Measurements from ENCODE around the gene RGS14. TPM values are rescaled to one million over a fixed set of nuclear protein-coding genes. Genes with fewer than 3 reads are reported as not detected.

The RGS14 gene, protein sequence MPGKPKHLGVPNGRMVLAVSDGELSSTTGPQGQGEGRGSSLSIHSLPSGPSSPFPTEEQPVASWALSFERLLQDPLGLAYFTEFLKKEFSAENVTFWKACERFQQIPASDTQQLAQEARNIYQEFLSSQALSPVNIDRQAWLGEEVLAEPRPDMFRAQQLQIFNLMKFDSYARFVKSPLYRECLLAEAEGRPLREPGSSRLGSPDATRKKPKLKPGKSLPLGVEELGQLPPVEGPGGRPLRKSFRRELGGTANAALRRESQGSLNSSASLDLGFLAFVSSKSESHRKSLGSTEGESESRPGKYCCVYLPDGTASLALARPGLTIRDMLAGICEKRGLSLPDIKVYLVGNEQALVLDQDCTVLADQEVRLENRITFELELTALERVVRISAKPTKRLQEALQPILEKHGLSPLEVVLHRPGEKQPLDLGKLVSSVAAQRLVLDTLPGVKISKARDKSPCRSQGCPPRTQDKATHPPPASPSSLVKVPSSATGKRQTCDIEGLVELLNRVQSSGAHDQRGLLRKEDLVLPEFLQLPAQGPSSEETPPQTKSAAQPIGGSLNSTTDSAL
- total RNA-seq = 3.6 and 9.3 TPM in 2 replicates

DNA sequence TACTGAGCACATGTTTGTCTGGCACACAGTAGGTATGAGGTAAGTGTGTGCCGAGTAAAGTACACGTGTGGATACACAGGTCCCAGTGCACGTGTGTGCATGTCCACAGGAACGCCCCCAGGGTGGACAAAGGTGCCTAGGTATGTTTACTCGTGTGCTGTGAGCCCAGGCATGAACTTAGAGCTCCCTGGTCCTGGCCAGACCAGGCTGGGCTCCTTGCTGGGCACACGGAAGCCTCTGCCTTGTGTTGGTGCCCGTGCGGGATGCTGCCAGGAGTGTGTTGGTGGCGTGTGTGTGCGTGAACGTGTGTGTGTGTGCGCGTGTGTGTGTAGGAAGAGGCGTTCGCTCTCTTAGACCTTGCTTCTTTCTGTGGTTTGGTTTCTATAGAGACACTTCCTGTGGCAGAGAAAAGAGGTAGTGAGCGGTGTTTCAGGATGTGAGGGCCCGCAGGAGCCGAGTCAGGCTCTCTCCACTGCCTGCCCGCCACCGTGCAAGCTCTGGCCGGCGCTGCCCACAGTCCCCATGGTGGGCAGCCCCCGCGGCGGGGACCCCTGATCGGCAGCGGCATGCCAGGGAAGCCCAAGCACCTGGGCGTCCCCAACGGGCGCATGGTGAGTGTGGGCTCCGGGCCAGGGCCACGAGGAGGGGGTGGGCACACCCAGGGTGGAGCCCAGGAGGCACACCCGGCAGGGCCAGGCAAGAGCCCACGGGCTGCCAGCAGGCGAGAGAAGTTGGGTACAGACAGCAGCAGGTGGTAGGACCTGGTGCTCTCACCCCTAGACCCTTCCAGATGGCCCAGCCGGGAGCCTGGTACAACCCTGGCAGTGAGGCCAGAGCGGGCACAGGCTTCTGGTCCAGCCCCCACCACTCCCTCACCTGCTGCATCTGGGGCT lies at the start of gene RGS14:
Gene RGS14 (plus strand): TSS at position 466 of the 893 bp plus-strand sequence. CDS start 101 bp downstream, at position 567.

DNA sequence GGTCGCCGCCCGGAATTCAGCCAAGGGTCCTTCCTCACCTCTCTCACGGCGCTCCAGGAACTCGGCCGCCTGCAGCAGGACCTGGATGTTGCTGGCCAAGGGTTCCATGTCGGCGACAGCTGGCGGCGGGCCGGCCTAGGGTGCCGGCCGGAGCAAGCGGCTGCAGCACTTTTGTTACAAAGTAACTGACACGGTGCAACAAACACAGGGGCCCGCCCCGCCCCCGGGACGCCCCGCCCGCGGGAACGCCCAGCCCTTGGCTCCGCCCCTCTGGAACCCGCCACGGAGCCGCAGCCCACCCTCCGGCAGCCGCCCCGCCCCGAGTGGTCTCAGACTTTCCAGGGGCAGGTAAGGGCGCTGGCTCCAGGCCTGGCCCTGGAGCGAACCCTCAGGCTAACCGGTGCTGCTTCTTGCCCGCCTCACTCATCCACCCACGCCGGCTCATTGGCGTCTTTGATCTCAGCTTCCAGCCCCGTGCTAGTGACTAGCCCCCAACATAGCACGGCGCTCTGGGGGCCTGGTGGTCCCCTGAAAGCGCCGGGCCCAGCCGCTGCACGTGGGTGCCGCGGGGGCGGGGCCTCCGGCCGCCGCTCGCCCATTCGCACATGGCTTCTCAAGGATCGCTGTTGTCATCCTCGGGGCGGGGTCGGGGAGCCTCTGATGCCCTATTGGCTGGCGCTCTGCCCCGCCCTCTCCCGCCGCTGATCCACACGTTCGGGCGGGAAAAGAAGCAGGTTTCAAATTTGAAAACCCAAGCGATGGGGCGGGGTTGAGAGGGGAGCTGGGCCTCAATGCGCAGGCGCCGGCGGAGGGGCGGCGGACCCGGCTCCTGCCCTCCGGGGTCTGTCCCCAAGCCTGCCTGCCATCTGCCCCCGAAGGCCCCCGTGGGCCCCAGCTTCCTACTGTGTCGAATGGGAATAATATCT lies 45.7 kb upstream of the RGS14 start, which contains the start of gene MXD3:
Gene MXD3 (minus strand): TSS at position 176 of the 926 bp plus-strand sequence. CDS start 68 bp downstream, at position 108.

DNA sequence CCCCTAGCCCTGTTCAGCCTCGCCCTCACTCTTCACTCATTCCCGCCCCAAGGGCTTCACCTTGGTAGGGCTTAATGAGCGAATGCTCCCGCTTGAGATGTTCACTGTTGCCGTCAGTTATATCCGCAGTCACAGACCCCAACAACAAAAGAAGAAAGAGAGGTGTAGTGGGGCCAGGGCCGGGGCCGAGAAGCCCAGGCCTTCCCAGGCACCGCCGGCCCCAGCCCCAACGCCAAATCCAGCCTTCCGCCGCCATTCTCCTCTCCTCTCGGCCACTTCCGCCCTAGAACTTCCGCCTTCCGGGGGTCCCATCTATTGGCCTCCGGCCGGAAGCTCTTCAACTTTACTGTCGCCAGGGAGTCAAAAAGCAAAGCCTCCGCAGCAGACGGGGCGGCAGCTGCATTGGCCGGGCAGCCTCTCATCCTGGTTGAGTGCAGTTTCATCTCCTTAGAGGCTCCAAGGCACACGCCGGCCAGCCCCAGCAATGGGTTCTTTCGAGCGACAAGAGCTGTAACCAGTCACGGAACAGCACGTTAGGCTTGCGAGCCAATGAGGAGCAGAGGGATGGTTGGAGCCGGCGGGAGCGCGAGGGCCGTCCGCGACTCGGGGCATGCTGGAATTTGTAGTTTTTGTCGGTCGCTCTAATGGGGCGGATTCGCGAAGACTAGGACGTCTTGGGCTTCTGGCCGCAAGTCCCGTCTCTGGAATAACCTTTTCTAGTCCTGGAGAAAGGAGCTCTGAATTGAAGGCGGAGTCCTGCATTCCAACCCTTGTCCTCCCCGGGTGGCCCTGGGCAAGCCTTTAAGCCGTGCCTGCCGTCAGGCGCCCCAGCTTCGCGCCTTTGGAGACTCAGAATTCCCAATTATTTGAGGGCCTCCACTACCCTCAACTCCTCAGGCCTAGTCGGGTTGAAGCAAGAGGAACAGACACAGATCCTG lies 6.1 kb upstream of the RGS14 start, which contains the start of gene LMAN2:
Gene LMAN2 (minus strand): TSS at position 277 of the 938 bp plus-strand sequence. CDS start 21 bp downstream, at position 256.

DNA sequence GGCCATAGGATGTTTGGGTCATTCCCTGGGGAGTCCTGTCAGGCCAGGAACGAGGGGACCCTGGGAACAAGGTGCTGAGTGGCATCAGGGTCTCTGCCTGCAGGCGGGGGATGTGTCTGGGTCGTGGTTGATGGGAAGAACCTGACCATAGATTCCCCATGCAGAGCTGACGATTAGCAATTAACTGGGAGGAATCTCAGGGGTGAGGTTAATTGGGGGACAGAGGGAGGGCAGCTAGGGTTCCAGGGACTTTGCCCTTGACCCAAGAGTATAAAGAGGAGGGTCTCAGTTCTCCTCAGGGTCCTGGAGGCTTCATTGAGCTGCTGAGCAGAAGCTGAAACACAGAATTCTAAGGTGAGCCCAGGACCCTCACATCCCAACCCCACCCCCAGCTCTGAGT lies 26.4 kb downstream of the RGS14 start, which contains the start of gene SLC34A1:
Gene SLC34A1 (plus strand): TSS at position 301 of the 400 bp plus-strand sequence. CDS start 1,308 bp downstream, outside the sequence.

DNA sequence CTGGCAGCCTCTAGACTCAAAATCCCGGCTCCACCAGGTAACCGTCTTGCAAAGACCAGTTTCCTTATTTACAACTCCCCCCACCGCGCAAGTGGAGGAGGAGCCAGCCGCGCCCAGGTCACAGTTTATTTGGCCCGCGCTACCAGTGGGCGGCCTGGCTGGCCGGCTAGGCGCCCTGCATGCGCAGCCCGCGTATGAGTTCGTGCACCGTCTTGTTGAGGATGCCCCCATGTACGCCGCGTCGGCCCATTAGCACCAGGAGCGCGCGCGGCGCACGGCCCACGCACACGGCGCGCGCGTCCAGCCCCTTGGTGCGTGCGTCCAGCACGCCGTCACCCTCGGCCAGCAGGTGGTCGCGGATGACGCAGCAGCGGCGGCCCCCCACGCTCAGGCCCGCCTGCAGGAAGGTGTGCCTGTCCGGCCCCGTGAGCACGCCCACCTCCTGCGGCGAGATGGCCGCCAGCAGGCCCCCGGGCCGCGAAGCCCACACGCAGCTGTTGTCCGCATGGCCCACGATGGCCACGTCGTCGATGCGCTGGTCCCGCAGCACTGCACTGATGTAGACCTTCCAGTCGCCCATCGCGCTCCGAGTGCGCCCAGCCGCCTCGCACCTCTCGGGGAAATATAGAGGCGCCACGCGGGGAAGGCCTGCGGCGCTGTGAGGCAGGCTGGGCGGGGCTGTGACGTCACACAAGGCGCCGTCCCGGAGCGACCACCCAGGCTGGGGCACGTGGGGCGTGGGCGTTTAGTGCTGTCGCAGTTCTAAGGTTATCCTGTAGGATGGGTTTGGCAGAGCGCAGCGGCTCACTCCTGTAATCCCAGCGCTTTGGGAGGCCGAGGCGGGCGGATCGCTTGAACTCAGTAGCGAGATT lies 42.5 kb downstream of the RGS14 start, which contains the start of gene PFN3:
Gene PFN3 (minus strand): TSS at position 665 of the 872 bp plus-strand sequence. CDS start 85 bp downstream, at position 580.

DNA sequence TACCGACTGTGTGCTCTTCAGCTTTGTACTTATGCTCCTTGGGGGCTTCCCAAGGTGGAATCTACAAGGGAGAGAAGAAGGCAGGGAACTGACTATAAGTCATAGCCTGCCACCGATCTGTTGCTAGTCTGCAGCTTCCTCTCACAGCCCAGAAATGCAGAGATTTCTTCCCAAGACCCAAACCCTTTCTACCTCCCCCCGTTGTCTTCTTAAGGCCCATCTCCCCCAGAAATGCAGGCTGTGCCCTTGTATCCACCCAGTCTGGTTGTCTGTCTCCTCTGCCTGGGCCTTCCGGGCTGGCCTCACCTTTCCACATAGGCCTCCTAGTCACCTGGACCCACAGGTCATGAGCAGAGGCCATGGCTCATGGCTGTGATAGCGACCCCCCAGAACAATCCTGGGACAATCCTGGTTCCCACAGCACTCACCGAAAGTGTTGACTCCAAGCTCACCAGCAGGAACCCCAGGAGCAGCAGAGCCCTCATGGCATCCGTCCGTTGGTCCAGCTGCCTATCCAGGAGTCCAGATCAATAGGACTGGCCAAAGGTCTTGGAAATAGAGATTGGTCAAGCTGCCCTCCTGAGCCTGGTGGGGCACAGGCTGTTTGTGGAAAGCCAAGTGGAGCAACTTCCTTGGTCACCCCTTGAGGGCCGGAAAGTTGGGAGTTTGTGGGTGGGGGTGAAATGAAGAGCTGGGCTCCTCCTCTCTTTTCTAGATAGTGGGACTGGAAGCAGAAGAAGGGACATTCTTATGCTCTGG lies 51.5 kb downstream of the RGS14 start, which contains the start of gene F12:
Gene F12 (minus strand): TSS at position 522 of the 759 bp plus-strand sequence. CDS start 37 bp downstream, at position 485.

Other genes with a start within 250 kb of the RGS14 start
- 39.5 and 41.7 TPM in 2 replicates for gene NSD1, start 224.2 kb upstream of the RGS14 start, total RNA-seq
- 18.3 and 24.9 TPM in 2 replicates for gene RAB24, start 54.2 kb upstream of the RGS14 start, total RNA-seq
- gene PRELID1, start 54.1 kb upstream of the RGS14 start, total RNA-seq = 68.5 and 167 TPM in 2 replicates
- gene MXD3, start 46.0 kb upstream of the RGS14 start, total RNA-seq = 3.7 and 15.7 TPM in 2 replicates
- 342 and 514 TPM in 2 replicates for gene LMAN2, start 6.3 kb upstream of the RGS14 start, total RNA-seq
- not detected in 2 replicates for gene SLC34A1, start 26.5 kb downstream of the RGS14 start, total RNA-seq
- gene PFN3, start 42.7 kb downstream of the RGS14 start, total RNA-seq = not detected in 2 replicates
- gene F12, start 51.6 kb downstream of the RGS14 start, total RNA-seq = 0.58 TPM in 1 of 2 replicates, not detected in the other
- 12.7 and 32.4 TPM in 2 replicates for gene GRK6, start 68.8 kb downstream of the RGS14 start, total RNA-seq
- 6.2 and 10.9 TPM in 2 replicates for gene PRR7, start 88.9 kb downstream of the RGS14 start, total RNA-seq
- gene DBN1, start 115.7 kb downstream of the RGS14 start, total RNA-seq = 77.2 and 139 TPM in 2 replicates
- 83.7 and 101 TPM in 2 replicates for gene PDLIM7, start 139.7 kb downstream of the RGS14 start, total RNA-seq
- gene DOK3, start 151.9 kb downstream of the RGS14 start, total RNA-seq = 3.3 and 6.8 TPM in 2 replicates
- gene DDX41, start 159.0 kb downstream of the RGS14 start, total RNA-seq = 124 and 144 TPM in 2 replicates
- 9.8 and 34.1 TPM in 2 replicates for gene FAM193B, start 196.6 kb downstream of the RGS14 start, total RNA-seq
- 223 and 242 TPM in 2 replicates for gene TMED9, start 234.3 kb downstream of the RGS14 start, total RNA-seq
- 40.5 and 53.0 TPM in 2 replicates for gene B4GALT7, start 242.2 kb downstream of the RGS14 start, total RNA-seq

Measured in regular cardiac myocyte (primary cell).